HepG2 (cell line): ENCODE data around the gene ZBTB46. TPM values are rescaled to one million over a fixed set of nuclear protein-coding genes. Genes with fewer than 3 reads are reported as not detected.

Experiments used
- FOXA1 ChIP-seq, 2 experiments: fragments of 450-650 bp in 1 of 2; sonication (generic) in 1 of 2; formaldehyde crosslinking in 1 of 2; IDR thresholded peaks; 2 replicates each; pipeline versions ENCODE4 v1.4.0 to v1.6.1; 2016 to 2020; ENCODE audit warnings: missing genetic modification reagents in 1 of 2
- FOXC1 ChIP-seq: sonication (generic); formaldehyde crosslinking; IDR thresholded peaks from 2 replicates; pipeline ENCODE4 v1.8.0; 2022; ENCODE audit warnings: mild to moderate bottlenecking, missing genetic modification reagents, borderline replicate concordance
- GMEB2 ChIP-seq: IDR thresholded peaks from 2 replicates; pipeline ENCODE4 v1.6.1; 2016; ENCODE audit warnings: missing biosample characterization, missing genetic modification reagents, low read depth
- JUN ChIP-seq: sonication (generic); formaldehyde crosslinking; IDR thresholded peaks from 2 replicates; pipeline ENCODE4 v1.4.0; 2020; ENCODE audit warnings: mild to moderate bottlenecking, missing genetic modification reagents
- NRL ChIP-seq: sonication (generic); formaldehyde crosslinking; IDR thresholded peaks from 2 replicates; pipeline ENCODE4 v1.5.0; 2020; ENCODE audit warnings: missing genetic modification reagents, mild to moderate bottlenecking, moderate library complexity, borderline replicate concordance
- PRDM4 ChIP-seq: sonication (generic); formaldehyde crosslinking; IDR thresholded peaks from 2 replicates; pipeline ENCODE4 v1.9.0; 2021; ENCODE audit warnings: missing genetic modification reagents, borderline replicate concordance
- SKI ChIP-seq: fragments of 450-650 bp; IDR thresholded peaks from one replicate; pipeline ENCODE4 v1.6.1; 2018; ENCODE audit warnings: mild to moderate bottlenecking; ENCODE audit not compliant: partially characterized antibody
- ZBED4 ChIP-seq: sonication (generic); formaldehyde crosslinking; IDR thresholded peaks from 2 replicates; pipeline ENCODE4 v1.4.0; 2020; ENCODE audit warnings: missing genetic modification reagents, borderline replicate concordance
- ZBTB34 ChIP-seq: sonication (generic); formaldehyde crosslinking; IDR thresholded peaks from 2 replicates; pipeline ENCODE4 v1.8.0; 2022; ENCODE audit warnings: mild to moderate bottlenecking, missing genetic modification reagents
- ZBTB37 ChIP-seq: sonication (generic); formaldehyde crosslinking; IDR thresholded peaks from 2 replicates; pipeline ENCODE4 v1.4.0; 2020; ENCODE audit warnings: mild to moderate bottlenecking, missing genetic modification reagents
- ZNF264 ChIP-seq: sonication (generic); formaldehyde crosslinking; IDR thresholded peaks from 2 replicates; pipeline ENCODE4 v1.4.0; 2020; ENCODE audit warnings: missing genetic modification reagents
- ZNF276 ChIP-seq: sonication (generic); formaldehyde crosslinking; IDR thresholded peaks from 2 replicates; pipeline ENCODE4 v1.4.0; 2020; ENCODE audit warnings: mild to moderate bottlenecking, low read depth, missing genetic modification reagents
- ZNF562 ChIP-seq: sonication (generic); formaldehyde crosslinking; IDR thresholded peaks from 2 replicates; pipeline ENCODE4 v1.8.0; 2022; ENCODE audit warnings: missing genetic modification reagents, borderline replicate concordance
- ZNF652 ChIP-seq: IDR thresholded peaks from 2 replicates; pipeline ENCODE4 v1.6.1; 2016; ENCODE audit warnings: low read depth, borderline replicate concordance
- polyA plus RNA-seq, 8 experiments: library from polyadenylated mRNA; depleted of rRNA in 3 of 8; stranded (reverse) in 7 of 8; unstranded in 1 of 8; fragments of >200 nt; fragmentation: Illumina TruSeq in 4 of 8; extraction: Trizol in 4 of 8; gene quantifications; 2 replicates each; pipeline versions ENCODE4 v1.2.1 to v1.2.3, GENCODE V29; 2011 to 2016; ENCODE audit warnings: low read depth in 4 of 8, missing spikeins in 1 of 8, mixed read lengths in 1 of 8; ENCODE audit not compliant: insufficient read depth in 1 of 8
- total RNA-seq, 5 experiments: library from RNA; depleted of rRNA; stranded (reverse); fragments of >200 nt; fragmentation: Illumina TruSeq; extraction: Trizol; gene quantifications; 2 replicates each; pipeline ENCODE4 v1.2.3, GENCODE V29; 2016; ENCODE audit warnings: low read depth in 1 of 5

ZBTB46 gene
- total and polyA plus RNA-seq, 2 of the 13 experiments (the other 11 are each of a cell fraction or from before 2014, with no cell fraction given), result 1.6 to 13.5 TPM

GRCh38 chr20:63744574-63745423 is 86.3 kb downstream of the ZBTB46 start (continued):
- TF ChIP-seq FOXC1 (CRISPR knock-in tag), result peak; percentile 69; the same call in 1 of the 2 replicates
- no peak for TF ChIP-seq FOXA1 (IDR thresholded peaks at IDR 0.05)
- TF ChIP-seq FOXA1 (CRISPR knock-in tag; IDR thresholded peaks at IDR 0.05), result no peak
- TF ChIP-seq ZBTB37 (CRISPR knock-in tag), result no peak
- TF ChIP-seq ZNF562 (CRISPR knock-in tag), result no peak
- TF ChIP-seq PRDM4 (CRISPR knock-in tag), result no peak
- TF ChIP-seq ZBED4 (CRISPR knock-in tag), result no peak
- no peak for TF ChIP-seq ZBTB34 (CRISPR knock-in tag)
- TF ChIP-seq SKI, result no peak
- TF ChIP-seq NRL (CRISPR knock-in tag), result no peak; the same call in 1 of the 2 replicates
- TF ChIP-seq GMEB2, result no peak
- no peak for TF ChIP-seq ZNF652 (CRISPR knock-in tag)
- 0 out of 2 replicates have a peak, but pooled peaks have one; percentile 7 for TF ChIP-seq ZNF264 (CRISPR knock-in tag)
- 0 out of 2 replicates have a peak, but pooled peaks have one; percentile 74 for TF ChIP-seq ZNF276 (CRISPR knock-in tag)
- TF ChIP-seq JUN (CRISPR knock-in tag), result peak; percentile 62
